Neural cell (in vitro differentiated cells): ENCODE results near the gene RTP5. TPM values are rescaled to one million over a fixed set of nuclear protein-coding genes. Genes with fewer than 3 reads are reported as not detected.

Source experiments
- H2AFZ ChIP-seq: fragments of 200-600, 300-800 bp; sonication (generic), shearing (Covaris generic); 2 replicates; pipeline ENCODE4 v1.6.0; 2014; ENCODE audit warnings: low read depth, mild to moderate bottlenecking, antibody characterized with exemption, low read length, moderate library complexity
- H3F3A ChIP-seq: fragments of 200-600 bp; shearing (Covaris generic); 2 replicates; pipeline ENCODE4 v1.6.1; 2016; ENCODE audit warnings: mild to moderate bottlenecking, moderate library complexity, mixed read lengths, antibody characterized with exemption, low read length; ENCODE audit not compliant: insufficient read depth, poor library complexity, severe bottlenecking
- H3K27ac ChIP-seq: fragments of 200-600, 300-800 bp; sonication (generic), shearing (Covaris generic); 2 replicates; pipeline ENCODE4 v1.5.1; 2014; ENCODE audit warnings: mild to moderate bottlenecking, low read length, moderate library complexity
- H3K27me3 ChIP-seq: fragments of 300-800, 200-600 bp; sonication (generic), shearing (Covaris generic); 2 replicates; pipeline ENCODE4 v1.6.0; 2014; ENCODE audit warnings: mild to moderate bottlenecking, low read depth, low read length, moderate library complexity; ENCODE audit not compliant: insufficient read depth
- H3K36me3 ChIP-seq: fragments of 300-800, 200-600 bp; sonication (generic), shearing (Covaris generic); 2 replicates; pipeline ENCODE4 v1.5.1; 2014; ENCODE audit warnings: mild to moderate bottlenecking, antibody characterized with exemption, low read length, moderate library complexity; ENCODE audit not compliant: insufficient read depth
- H3K4me2 ChIP-seq: fragments of 300-800, 200-600 bp; sonication (generic), shearing (Covaris generic); 2 replicates; pipeline ENCODE4 v1.6.0; 2014; ENCODE audit warnings: mild to moderate bottlenecking, low read length
- H3K4me3 ChIP-seq: fragments of 300-800, 200-600 bp; sonication (generic), shearing (Covaris generic); 2 replicates; pipeline ENCODE4 v1.5.1; 2014; ENCODE audit warnings: mild to moderate bottlenecking, low read length, moderate library complexity
- H3K79me2 ChIP-seq: fragments of 200-600 bp; shearing (Covaris generic); replicated peaks from 2 replicates; pipeline ENCODE4 v1.6.0; 2014; ENCODE audit warnings: mild to moderate bottlenecking, low read length, moderate library complexity; ENCODE audit not compliant: insufficient read depth
- H3K9ac ChIP-seq: fragments of 300-800, 200-600 bp; sonication (generic), shearing (Covaris generic); 2 replicates; pipeline ENCODE4 v1.6.1; 2016; ENCODE audit warnings: mild to moderate bottlenecking, low read length, mixed read lengths
- H3K9me2 ChIP-seq: fragments of 200-600 bp; shearing (Covaris generic); 2 replicates; pipeline ENCODE4 v1.6.1; 2016; ENCODE audit warnings: mild to moderate bottlenecking, low read length, mixed read lengths; ENCODE audit not compliant: insufficient read depth
- H3K9me3 ChIP-seq: fragments of 200-600, 300-800 bp; sonication (generic), shearing (Covaris generic); 2 replicates; pipeline ENCODE4 v1.6.1; 2016; ENCODE audit warnings: mild to moderate bottlenecking, mixed run types, low read length, moderate library complexity, mixed read lengths
- H4K20me1 ChIP-seq: fragments of 200-600 bp; shearing (Covaris generic); 2 replicates; pipeline ENCODE4 v1.6.1; 2016; ENCODE audit warnings: mild to moderate bottlenecking, mixed run types; ENCODE audit not compliant: insufficient read depth
- EP300 ChIP-seq: fragments of 450-650 bp; conservative IDR thresholded peaks from 2 replicates; pipeline ENCODE4 v1.6.1; 2014; ENCODE audit warnings: antibody characterized with exemption, mild to moderate bottlenecking, moderate library complexity; ENCODE audit not compliant: poor library complexity, severe bottlenecking
- EZH2 ChIP-seq: fragments of 200-600, 300-800 bp; shearing (Covaris generic), sonication (generic); IDR thresholded peaks from 2 replicates; pipeline ENCODE4 v1.6.1; 2014; ENCODE audit warnings: antibody characterized with exemption, low read length, borderline replicate concordance, mild to moderate bottlenecking; ENCODE audit not compliant: insufficient read depth, poor library complexity, severe bottlenecking
- MXI1 ChIP-seq: fragments of 450-650 bp; conservative IDR thresholded peaks from 2 replicates; pipeline ENCODE4 v1.6.1; 2014; ENCODE audit warnings: antibody characterized with exemption, mild to moderate bottlenecking; ENCODE audit not compliant: poor library complexity, severe bottlenecking
- POLR2AphosphoS5 ChIP-seq: IDR thresholded peaks from 2 replicates; pipeline ENCODE4 v1.6.1; 2012
- RAD21 ChIP-seq: fragments of 450-650 bp; conservative IDR thresholded peaks from 2 replicates; pipeline ENCODE4 v1.6.1; 2014; ENCODE audit warnings: antibody characterized with exemption, mild to moderate bottlenecking, moderate library complexity
- SMC3 ChIP-seq: fragments of 450-650 bp; conservative IDR thresholded peaks from 2 replicates; pipeline ENCODE4 v1.6.1; 2014; ENCODE audit warnings: antibody characterized with exemption, mild to moderate bottlenecking, moderate library complexity; ENCODE audit not compliant: poor library complexity
- TAF1 ChIP-seq: IDR thresholded peaks from 2 replicates; pipeline ENCODE4 v1.6.1; 2012; ENCODE audit warnings: low read depth
- polyA plus RNA-seq: library from polyadenylated mRNA; depleted of rRNA; stranded (reverse); fragments of >200 nt; gene quantifications from 2 replicates; pipeline ENCODE4 v1.2.3, GENCODE V29; 2014
- TF ChIP-seq, protein P1 (sequence below): fragments of 450-650 bp; IDR thresholded peaks from 2 replicates; pipeline ENCODE4 v1.5.1; 2014; ENCODE audit warnings: antibody characterized with exemption, mild to moderate bottlenecking, moderate library complexity; ENCODE audit not compliant: poor library complexity, severe bottlenecking
- TF ChIP-seq, protein P2 (sequence below): IDR thresholded peaks from 2 replicates; pipeline ENCODE4 v1.6.1; 2012; ENCODE audit warnings: borderline replicate concordance

Gene RTP5
- polyA plus RNA-seq, 1 donor from 2014 or later: 1.8 TPM

DNA sequence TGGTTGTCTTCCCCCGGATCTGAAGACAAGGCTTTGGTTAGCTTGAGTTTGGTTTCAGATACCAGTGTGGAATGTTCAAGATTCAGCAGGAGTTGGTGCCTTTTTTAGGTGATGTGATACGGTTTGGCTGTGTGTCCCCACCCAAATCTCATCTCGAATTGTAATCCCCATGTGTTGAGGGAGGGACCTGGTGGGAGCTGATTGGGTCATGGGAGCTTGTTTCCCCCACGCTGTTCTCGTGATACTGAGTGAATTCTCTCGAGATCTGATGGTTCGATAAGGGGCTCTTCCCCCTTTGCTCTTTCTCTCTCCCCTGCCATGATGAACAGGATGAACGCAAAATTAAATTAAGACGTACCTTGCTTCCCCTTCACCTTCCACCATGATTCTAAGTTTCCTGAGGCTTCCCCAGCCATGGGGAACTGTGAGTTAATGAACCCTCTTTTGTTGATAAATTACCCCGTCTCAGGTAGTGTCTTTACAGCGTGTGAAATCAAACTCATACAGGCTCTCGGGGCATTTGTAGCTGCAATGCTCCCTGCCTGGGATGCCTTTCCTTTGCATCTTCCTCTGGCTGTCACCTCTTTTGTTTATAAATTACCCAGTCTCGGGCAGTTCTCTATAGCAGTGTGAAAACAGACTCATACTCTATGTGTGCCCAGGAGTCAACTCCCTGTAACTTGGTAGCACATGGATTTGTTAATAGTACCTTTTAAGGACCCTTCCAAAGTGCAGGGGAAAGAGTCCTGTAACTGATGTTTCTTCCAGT lies 32.1 kb upstream of the RTP5 start:
- Histone ChIP-seq H2AFZ (no peak overlapping the region), H3K79me2 (no peaks in the 10 kb centered on the region), H3K27me3 (no peaks in the 10 kb centered on the region), H3K9ac (no peak overlapping the region), H3K36me3 (no peaks in the 10 kb centered on the region), H3K9me2 (no peaks in the 10 kb centered on the region), H3K4me2 (no peak overlapping the region), H3F3A (no peaks in the 10 kb centered on the region), H3K27ac (no peak overlapping the region), H4K20me1 (no peaks in the 10 kb centered on the region), H3K4me3 (no peak overlapping the region), H3K9me3 (no peaks in the 10 kb centered on the region)
- TF ChIP-seq EP300 (no peak), POLR2AphosphoS5 (no peak), SMC3 (no peak), RAD21 (no peak), TAF1 (no peak), MXI1 (no peak), EZH2 (no peak)
- TF ChIP-seq, protein P1, sequence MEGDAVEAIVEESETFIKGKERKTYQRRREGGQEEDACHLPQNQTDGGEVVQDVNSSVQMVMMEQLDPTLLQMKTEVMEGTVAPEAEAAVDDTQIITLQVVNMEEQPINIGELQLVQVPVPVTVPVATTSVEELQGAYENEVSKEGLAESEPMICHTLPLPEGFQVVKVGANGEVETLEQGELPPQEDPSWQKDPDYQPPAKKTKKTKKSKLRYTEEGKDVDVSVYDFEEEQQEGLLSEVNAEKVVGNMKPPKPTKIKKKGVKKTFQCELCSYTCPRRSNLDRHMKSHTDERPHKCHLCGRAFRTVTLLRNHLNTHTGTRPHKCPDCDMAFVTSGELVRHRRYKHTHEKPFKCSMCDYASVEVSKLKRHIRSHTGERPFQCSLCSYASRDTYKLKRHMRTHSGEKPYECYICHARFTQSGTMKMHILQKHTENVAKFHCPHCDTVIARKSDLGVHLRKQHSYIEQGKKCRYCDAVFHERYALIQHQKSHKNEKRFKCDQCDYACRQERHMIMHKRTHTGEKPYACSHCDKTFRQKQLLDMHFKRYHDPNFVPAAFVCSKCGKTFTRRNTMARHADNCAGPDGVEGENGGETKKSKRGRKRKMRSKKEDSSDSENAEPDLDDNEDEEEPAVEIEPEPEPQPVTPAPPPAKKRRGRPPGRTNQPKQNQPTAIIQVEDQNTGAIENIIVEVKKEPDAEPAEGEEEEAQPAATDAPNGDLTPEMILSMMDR: no peak
- TF ChIP-seq, protein P2, sequence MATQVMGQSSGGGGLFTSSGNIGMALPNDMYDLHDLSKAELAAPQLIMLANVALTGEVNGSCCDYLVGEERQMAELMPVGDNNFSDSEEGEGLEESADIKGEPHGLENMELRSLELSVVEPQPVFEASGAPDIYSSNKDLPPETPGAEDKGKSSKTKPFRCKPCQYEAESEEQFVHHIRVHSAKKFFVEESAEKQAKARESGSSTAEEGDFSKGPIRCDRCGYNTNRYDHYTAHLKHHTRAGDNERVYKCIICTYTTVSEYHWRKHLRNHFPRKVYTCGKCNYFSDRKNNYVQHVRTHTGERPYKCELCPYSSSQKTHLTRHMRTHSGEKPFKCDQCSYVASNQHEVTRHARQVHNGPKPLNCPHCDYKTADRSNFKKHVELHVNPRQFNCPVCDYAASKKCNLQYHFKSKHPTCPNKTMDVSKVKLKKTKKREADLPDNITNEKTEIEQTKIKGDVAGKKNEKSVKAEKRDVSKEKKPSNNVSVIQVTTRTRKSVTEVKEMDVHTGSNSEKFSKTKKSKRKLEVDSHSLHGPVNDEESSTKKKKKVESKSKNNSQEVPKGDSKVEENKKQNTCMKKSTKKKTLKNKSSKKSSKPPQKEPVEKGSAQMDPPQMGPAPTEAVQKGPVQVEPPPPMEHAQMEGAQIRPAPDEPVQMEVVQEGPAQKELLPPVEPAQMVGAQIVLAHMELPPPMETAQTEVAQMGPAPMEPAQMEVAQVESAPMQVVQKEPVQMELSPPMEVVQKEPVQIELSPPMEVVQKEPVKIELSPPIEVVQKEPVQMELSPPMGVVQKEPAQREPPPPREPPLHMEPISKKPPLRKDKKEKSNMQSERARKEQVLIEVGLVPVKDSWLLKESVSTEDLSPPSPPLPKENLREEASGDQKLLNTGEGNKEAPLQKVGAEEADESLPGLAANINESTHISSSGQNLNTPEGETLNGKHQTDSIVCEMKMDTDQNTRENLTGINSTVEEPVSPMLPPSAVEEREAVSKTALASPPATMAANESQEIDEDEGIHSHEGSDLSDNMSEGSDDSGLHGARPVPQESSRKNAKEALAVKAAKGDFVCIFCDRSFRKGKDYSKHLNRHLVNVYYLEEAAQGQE: no peak

DNA sequence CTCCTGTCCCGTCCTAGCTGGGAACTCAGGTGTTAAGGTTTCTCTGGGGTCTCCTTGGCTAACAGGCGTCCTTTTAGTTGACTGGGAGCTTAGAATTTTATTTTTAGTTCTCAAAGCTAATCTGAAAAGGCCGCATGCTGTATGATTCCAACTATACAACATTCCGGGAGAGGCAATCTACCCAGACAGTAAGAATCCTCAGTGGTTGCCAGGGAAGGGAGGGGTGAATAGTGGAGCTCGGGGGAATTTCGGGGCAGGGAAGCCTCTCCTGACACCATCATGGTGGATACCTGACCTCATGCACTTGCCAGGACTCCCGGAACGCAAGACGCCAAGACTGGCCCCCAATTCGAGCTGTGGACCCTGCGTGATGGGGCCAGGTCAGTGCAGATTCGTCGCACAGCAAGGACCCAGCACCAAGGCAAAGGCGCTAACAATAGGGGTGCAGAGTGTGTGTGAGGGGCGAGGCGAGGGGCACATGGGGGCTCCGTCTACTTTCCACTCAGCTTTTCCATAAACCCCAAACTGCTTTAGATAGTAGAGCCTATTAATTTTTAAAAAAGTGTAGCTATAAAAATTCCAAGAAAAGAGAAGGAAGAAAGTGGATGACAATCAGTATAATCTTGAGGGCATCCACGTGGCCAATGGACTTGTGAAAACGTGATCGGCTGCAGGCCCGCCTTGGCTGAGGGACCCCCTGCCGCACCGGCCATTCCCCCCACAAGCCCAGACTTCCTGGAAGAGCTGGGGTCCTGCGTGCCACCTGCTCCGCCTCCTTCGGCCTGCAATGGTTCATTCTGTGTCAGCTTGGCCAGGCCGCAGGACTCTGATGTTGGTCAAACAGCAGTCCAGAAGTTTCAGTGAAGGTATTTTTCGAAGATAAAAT lies 28.1 kb upstream of the RTP5 start:
- TF ChIP-seq EP300 (no peak), POLR2AphosphoS5 (no peak), SMC3 (no peak), RAD21 (no peak)
- TF ChIP-seq, protein P2: no peak
- Histone ChIP-seq H3K36me3 (no peaks in the 10 kb centered on the region), H3K9me2 (no peaks in the 10 kb centered on the region), H3K27ac (no peak overlapping the region), H3K27me3 (peaks cover 4% of the 10 kb centered on the region), H3K9ac (no peak overlapping the region), H3K9me3 (no peaks in the 10 kb centered on the region), H3K4me3 (no peak overlapping the region), H4K20me1 (no peaks in the 10 kb centered on the region), H3K79me2 (no peaks in the 10 kb centered on the region), H2AFZ (no peak overlapping the region), H3F3A (no peaks in the 10 kb centered on the region), H3K4me2 (no peak overlapping the region)
